Caco-2 (cell line): ENCODE results near the gene COL13A1. TPM values are rescaled to one million over a fixed set of nuclear protein-coding genes. Genes with fewer than 3 reads are reported as not detected.

Experiments used
- BruUV-seq: library from RNA; stranded (reverse); fragments of 400-500 nt; replicated peaks from 2 replicates; lab custom pipeline; 2021; lab: Mats Ljungman, UMichigan
- CTCF ChIA-PET: fragments of 300-600 bp; sonication (Branson Sonifier 250); formaldehyde crosslinking; loops from one replicate; lab custom pipeline; 2022; ENCODE audit warnings: antibody characterized with exemption; lab: Charles Lee
- POLR2A ChIA-PET: fragments of 300-600 bp; sonication (Branson Sonifier 250); formaldehyde crosslinking; loops from one replicate; lab custom pipeline; 2022; ENCODE audit warnings: antibody characterized with exemption; lab: Charles Lee
- DNase-seq, 2 experiments: peaks; one replicate each; pipeline versions ENCODE4 v3.0.0 to v3.0.0-alpha.2; 2020 to 2022
- H3K27me3 ChIP-seq: replicated peaks from 2 replicates; pipeline ENCODE4 v1.6.0; 2011; ENCODE audit warnings: low read length; ENCODE audit not compliant: control insufficient read depth, insufficient read depth
- H3K36me3 ChIP-seq: 2 replicates; pipeline ENCODE4 v1.5.1; 2011; ENCODE audit warnings: low read length; ENCODE audit not compliant: control insufficient read depth, insufficient read depth
- H3K4me1 ChIP-seq: fragments of 250-450 bp; sonication (Bioruptor Pico); 2 replicates; pipeline ENCODE4 v1.5.1; 2020; ENCODE audit warnings: mild to moderate bottlenecking
- H3K4me3 ChIP-seq: 2 replicates; pipeline ENCODE4 v1.5.1; 2011; ENCODE audit warnings: low read depth, mild to moderate bottlenecking, control low read depth, low read length
- H3K9me3 ChIP-seq: fragments of 250-450 bp; sonication (Bioruptor Pico); 2 replicates; pipeline ENCODE4 v1.5.1; 2020; ENCODE audit warnings: mild to moderate bottlenecking, moderate library complexity
- H3K27ac Mint-ChIP-seq: one replicate; pipeline ENCODE4 v1.8.0; 2022; ENCODE audit warnings: mixed read lengths; ENCODE audit not compliant: unreplicated experiment
- H3K27me3 Mint-ChIP-seq: one replicate; pipeline ENCODE4 v1.8.0; 2022; ENCODE audit warnings: mixed read lengths; ENCODE audit not compliant: insufficient read depth, unreplicated experiment
- H3K36me3 Mint-ChIP-seq: one replicate; pipeline ENCODE4 v1.8.0; 2022; ENCODE audit warnings: mild to moderate bottlenecking, mixed read lengths; ENCODE audit not compliant: insufficient read depth, unreplicated experiment
- H3K4me1 Mint-ChIP-seq: one replicate; pipeline ENCODE4 v1.8.0; 2022; ENCODE audit warnings: low read depth, mixed read lengths; ENCODE audit not compliant: unreplicated experiment
- H3K4me3 Mint-ChIP-seq: one replicate; pipeline ENCODE4 v1.8.0; 2022; ENCODE audit warnings: mild to moderate bottlenecking, moderate library complexity, mixed read lengths; ENCODE audit not compliant: unreplicated experiment
- H3K9me3 Mint-ChIP-seq: one replicate; pipeline ENCODE4 v1.8.0; 2022; ENCODE audit warnings: mixed read lengths; ENCODE audit not compliant: unreplicated experiment
- CTCF ChIP-seq, 2 experiments: fragments of 200-600 bp in 1 of 2; IDR thresholded peaks; 1 replicate in 1 of 2; 2 replicates in 1 of 2; pipeline versions ENCODE4 v1.5.1 to v1.8.0; 2011 to 2022; ENCODE audit warnings: antibody characterized with exemption in 1 of 2, control low read depth in 1 of 2, inconsistent platforms in 1 of 2, low read depth in 1 of 2, low read length in 1 of 2, mild to moderate bottlenecking in 1 of 2, moderate library complexity in 1 of 2; ENCODE audit not compliant: insufficient read depth in 1 of 2, severe bottlenecking in 1 of 2, unreplicated experiment in 1 of 2
- intact Hi-C: fragments of 100-400 bp; cut with micrococcal nuclease; formaldehyde crosslinking; loops from one replicate; pipeline ENCODE4 v1.10.0; 2022; ENCODE audit not compliant: unreplicated experiment
- total RNA-seq: library from RNA; stranded (reverse); gene quantifications from 2 replicates; pipeline ENCODE4 v1.2.3, GENCODE V29; 2022

COL13A1 gene
- total RNA-seq, 1 experiment from 2014 or later: not detected

- Histone ChIP-seq H3K4me1 (no peaks in the 10 kb centered on the region), H3K36me3 (no peaks in the 10 kb centered on the region), H3K27me3 (0 out of 2 replicates have a peak, but pooled peaks cover 1% of the 10 kb centered on the region), H3K4me3 (no peak overlapping the region), H3K9me3 (no peaks in the 10 kb centered on the region)
- H3K4me1 Mint-ChIP-seq: no peaks in the 10 kb centered on the region
- ChIA-PET CTCF (no interaction called here), POLR2A (no interaction called here)
- TF ChIP-seq CTCF (IDR thresholded peaks at IDR 0.05; ENCODE audit: insufficient read depth in 1 of 2, low read depth in 1 of 2, low read length in 1 of 2, severe bottlenecking in 1 of 2, unreplicated experiment in 1 of 2): no peak
- no peak overlapping the region for H3K4me3 Mint-ChIP-seq
- DNase-seq: no peak
- BruUV-seq: no TSS peak
- no peaks in the 10 kb centered on the region for H3K36me3 Mint-ChIP-seq
- H3K9me3 Mint-ChIP-seq: no peaks in the 10 kb centered on the region
- intact Hi-C loops: no loop called here
- H3K27me3 Mint-ChIP-seq: peaks cover 34% of the 10 kb centered on the region
- no peak overlapping the region for H3K27ac Mint-ChIP-seq
Observed at GRCh38 chr10:69825604-69826003, 23.9 kb downstream of the COL13A1 start.

DNA sequence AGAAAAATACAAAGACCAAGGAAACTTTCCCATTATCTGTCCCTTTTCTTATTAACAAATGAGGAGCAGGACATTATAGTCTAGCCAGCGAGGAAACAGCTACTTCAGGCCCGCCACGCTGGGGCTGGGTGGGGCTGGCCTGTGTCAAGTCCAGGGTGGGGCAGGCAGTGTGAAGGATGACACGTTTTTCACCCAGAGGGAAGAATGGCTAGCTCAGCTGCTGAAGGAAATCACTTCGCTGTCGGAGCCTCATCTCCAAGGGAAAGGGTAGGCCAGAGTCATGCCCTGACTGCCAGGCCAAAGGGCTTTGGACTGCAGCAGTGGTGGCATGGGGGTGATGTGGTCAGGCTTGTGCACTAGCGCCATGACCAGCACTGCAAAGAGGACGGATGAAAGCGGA is 24.4 kb downstream of the COL13A1 start:
- H3K36me3 Mint-ChIP-seq: no peaks in the 10 kb centered on the region
- H3K4me1 ChIP-seq: no peaks in the 10 kb centered on the region
- ChIA-PET POLR2A (no interaction called here), CTCF (no interaction called here)
- no peak for TF ChIP-seq CTCF (IDR thresholded peaks at IDR 0.05; ENCODE audit: insufficient read depth in 1 of 2, low read depth in 1 of 2, low read length in 1 of 2, severe bottlenecking in 1 of 2, unreplicated experiment in 1 of 2)
- no peaks in the 10 kb centered on the region for H3K4me1 Mint-ChIP-seq
- H3K27ac Mint-ChIP-seq: no peak overlapping the region
- H3K36me3 ChIP-seq: no peaks in the 10 kb centered on the region
- BruUV-seq: no TSS peak
- intact Hi-C loops: no loop called here
- H3K9me3 ChIP-seq: no peaks in the 10 kb centered on the region
- H3K4me3 ChIP-seq: no peak overlapping the region
- H3K4me3 Mint-ChIP-seq: no peak overlapping the region
- DNase-seq: no peak
- H3K9me3 Mint-ChIP-seq: no peaks in the 10 kb centered on the region
- H3K27me3 ChIP-seq: no peaks in the 10 kb centered on the region
- peaks cover 31% of the 10 kb centered on the region for H3K27me3 Mint-ChIP-seq

DNA sequence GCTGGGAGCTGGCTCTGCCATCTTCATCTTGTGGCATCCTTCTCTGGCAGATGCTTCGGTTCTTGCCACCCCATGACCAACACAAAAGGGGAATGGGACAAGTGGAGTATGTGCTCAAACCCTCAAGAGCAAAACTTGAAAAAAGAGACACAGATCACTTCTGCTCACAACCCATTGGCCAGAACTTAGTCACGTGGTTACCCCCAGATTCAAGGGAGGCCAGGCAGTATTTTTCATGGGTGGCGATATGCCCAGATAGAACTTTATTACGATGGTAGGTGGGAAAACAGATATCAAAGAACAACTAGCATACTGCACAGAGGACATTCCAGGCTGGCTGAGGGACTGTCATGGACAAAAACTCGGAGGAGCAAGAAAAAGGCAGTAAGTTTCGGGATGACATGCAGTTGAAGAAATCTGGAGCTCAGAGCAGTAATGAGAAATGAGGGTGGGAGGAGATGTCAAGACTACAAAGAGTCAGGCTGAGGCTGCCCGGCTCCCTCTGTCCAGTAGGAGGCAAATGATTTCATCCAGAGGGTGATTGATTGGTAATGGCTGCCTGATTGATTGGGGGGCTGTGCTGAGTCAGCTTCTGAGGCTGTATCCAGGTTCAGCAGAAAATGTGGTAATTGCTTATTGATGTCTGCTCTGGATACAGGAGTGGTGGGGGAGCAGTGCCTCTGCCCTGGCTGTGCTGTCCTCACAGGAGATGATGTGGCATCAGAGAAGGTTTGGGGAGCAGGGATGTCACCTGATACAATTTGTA is 25.3 kb downstream of the COL13A1 start:
- BruUV-seq: no TSS peak
- Mint-ChIP-seq H3K4me3 (no peak overlapping the region), H3K9me3 (no peaks in the 10 kb centered on the region), H3K4me1 (no peaks in the 10 kb centered on the region), H3K27ac (no peak overlapping the region), H3K27me3 (peaks cover 33% of the 10 kb centered on the region), H3K36me3 (no peaks in the 10 kb centered on the region)
- intact Hi-C loops: no loop called here
- H3K4me1 ChIP-seq: no peaks in the 10 kb centered on the region
- no peak for TF ChIP-seq CTCF (IDR thresholded peaks at IDR 0.05; ENCODE audit: insufficient read depth in 1 of 2, low read depth in 1 of 2, low read length in 1 of 2, severe bottlenecking in 1 of 2, unreplicated experiment in 1 of 2)
- H3K4me3 ChIP-seq: no peak overlapping the region
- H3K27me3 ChIP-seq: peaks cover 2% of the 10 kb centered on the region; the same call in 1 of the 2 replicates
- no peaks in the 10 kb centered on the region for H3K9me3 ChIP-seq
- CTCF ChIA-PET: interaction anchor here (0.5 kb wide), 1 partner anchor 82 kb away, joined by 4 read pairs; no protein-coding TSS in a partner anchor
- POLR2A ChIA-PET: no interaction called here
- no peak for DNase-seq
- H3K36me3 ChIP-seq: no peaks in the 10 kb centered on the region
